NCI-H2196 treated with DMSO at 0.1 percent for 48 hours (cell line): ENCODE measurements around the gene NEUROD1.

Experiments
- DNase-seq: peaks from one replicate; lab custom pipeline; 2025; ENCODE audit not compliant: unreplicated experiment; lab: John Stamatoyannopoulos, UW

The NEUROD1 gene

DNA sequence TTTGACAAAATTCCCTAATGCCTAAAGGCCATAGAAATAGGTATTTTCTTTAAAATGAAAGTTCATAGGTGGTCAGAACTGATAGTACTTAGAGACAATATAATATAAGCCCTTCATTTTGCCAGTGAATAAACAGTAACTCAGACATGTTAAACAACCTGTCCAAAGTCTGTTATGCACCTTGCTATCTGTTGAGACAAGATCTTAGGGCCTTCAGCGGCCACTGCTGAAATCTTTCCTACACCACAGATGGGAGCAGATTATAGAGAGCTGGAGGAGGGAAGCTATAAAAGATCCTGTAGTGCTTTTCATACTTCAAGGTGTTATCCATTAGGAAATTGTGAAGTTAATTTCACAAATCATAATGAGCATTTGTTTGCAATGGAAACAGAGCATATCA, 37.2 kb downstream of the NEUROD1 start:
- no peak for DNase-seq

- DNase-seq: no peak
Observed at GRCh38 chr2:181642086-181642485, 38.2 kb downstream of the NEUROD1 start.

DNA sequence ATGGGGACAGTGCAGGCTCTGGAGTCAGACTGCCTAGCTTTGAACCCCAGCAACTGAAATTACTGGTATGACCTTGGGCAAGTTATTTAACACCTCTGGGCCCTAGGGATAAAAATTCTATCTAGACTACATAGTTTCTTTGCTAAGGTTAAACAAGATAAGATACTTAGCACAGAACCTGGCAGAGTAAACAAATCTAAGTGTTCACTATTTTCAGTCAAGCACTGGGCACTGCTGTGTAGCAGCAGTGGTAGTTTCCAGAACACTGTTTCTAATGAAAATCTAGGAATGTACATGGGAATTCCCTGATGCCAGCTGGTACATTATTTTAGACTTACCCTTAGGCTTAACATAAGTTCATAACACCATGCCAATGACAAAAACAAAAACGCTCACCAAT, 40.6 kb downstream of the NEUROD1 start:
- DNase-seq: no peak

- no peak for DNase-seq
Observed at GRCh38 chr2:181632733-181633401, 47.5 kb downstream of the NEUROD1 start.

GRCh38 chr2:181628590-181629585, 51.4 kb downstream of the NEUROD1 start:
- no peak for DNase-seq

GRCh38 chr2:181627545-181627944, 52.8 kb downstream of the NEUROD1 start:
- no peak for DNase-seq

- DNase-seq: no peak
Observed at GRCh38 chr2:181626671-181627070, 53.6 kb downstream of the NEUROD1 start.
